Measurements from ENCODE around the gene TMEM131. TPM values are rescaled to one million over a fixed set of nuclear protein-coding genes. Genes with fewer than 3 reads are reported as not detected.
"Not testable (repeated sequence)": the region's sequence is repeated elsewhere in the genome, so short reads cannot be mapped to it uniquely, and the experiment has no call there.

TMEM131 gene
- total and polyA plus RNA-seq, 2 donors = 11.4 to 15.6 TPM

DNA sequence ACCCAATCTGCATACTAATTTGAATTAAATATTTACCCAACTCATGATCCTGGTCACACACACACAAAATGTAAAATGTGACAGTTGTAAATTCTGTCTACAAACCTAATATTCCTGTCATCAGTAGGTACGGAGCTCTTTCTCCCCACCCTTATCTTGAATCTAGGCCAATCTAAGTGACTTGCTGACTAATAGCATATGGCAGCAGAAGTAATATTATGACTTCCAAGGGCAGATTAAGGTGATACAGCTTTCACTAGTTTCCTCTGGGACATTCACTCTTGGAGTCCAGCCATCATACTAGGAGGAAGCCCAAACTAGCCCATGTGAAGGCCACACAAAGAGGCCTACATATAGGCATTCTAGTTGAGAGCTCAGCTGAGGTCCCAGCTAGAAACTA, 89.4 kb downstream of the TMEM131 start:
- DNase-seq (ENCODE audit: low read depth in 6 of 9, low spot score in 9 of 9) = no peak
- Histone ChIP-seq H3K27me3 (ENCODE audit: control insufficient read depth in 2 of 2, insufficient read depth in 1 of 2, low read length in 1 of 2) (no peaks in the 10 kb centered on the region), H3K4me3 (ENCODE audit: low read length in 2 of 2) (no peak overlapping the region), H3K9me3 (ENCODE audit: control insufficient read depth in 2 of 2, insufficient read depth in 1 of 2, low read length in 1 of 2) (no peaks in the 10 kb centered on the region), H3K4me1 (ENCODE audit: control insufficient read depth in 2 of 2, insufficient read depth in 2 of 2, low read length in 2 of 2) (peaks cover 0 to 3% of the 10 kb centered on the region in 2 donors), H3K27ac (ENCODE audit: low read depth in 1 of 2, low read length in 1 of 2) (no peak overlapping the region), H3K36me3 (ENCODE audit: control insufficient read depth in 2 of 2, insufficient read depth in 2 of 2, low read length in 1 of 2) (peaks cover 3 to 4% of the 10 kb centered on the region in 2 donors)
- WGBS = 96% methylated on average over 1 of the region's 1 CpG

DNA sequence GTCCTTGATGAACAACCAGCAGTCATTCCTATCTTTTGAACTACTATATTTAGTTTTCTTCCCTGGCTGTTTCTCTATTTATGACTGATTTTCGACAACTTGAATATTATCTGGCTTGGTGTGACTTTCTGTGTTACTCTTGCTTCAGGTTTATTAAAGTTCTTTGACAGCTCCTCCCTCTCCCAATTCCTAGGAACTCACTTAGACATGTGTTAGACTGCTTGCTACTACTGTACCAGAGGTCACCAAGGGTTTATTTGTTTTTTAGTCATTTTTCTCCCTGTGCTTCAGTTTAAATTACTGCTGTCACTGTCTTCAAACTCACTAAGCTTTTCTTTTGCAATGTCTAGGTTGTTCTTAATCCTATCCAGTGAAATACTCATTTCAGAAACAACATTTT, 90.5 kb downstream of the TMEM131 start:
- Histone ChIP-seq H3K27me3 (ENCODE audit: control insufficient read depth in 2 of 2, insufficient read depth in 1 of 2, low read length in 1 of 2) (no peaks in the 10 kb centered on the region), H3K27ac (ENCODE audit: low read depth in 1 of 2, low read length in 1 of 2) (no peak overlapping the region), H3K36me3 (ENCODE audit: control insufficient read depth in 2 of 2, insufficient read depth in 2 of 2, low read length in 1 of 2) (peaks cover 3 to 4% of the 10 kb centered on the region in 2 donors), H3K9me3 (ENCODE audit: control insufficient read depth in 2 of 2, insufficient read depth in 1 of 2, low read length in 1 of 2) (no peaks in the 10 kb centered on the region), H3K4me1 (ENCODE audit: control insufficient read depth in 2 of 2, insufficient read depth in 2 of 2, low read length in 2 of 2) (peaks cover 0 to 3% of the 10 kb centered on the region in 2 donors), H3K4me3 (ENCODE audit: low read length in 2 of 2) (no peak overlapping the region)
- WGBS = 97% methylated on average over 1 of the region's 1 CpG
- DNase-seq (ENCODE audit: low read depth in 6 of 9, low spot score in 9 of 9) = no peak

DNA sequence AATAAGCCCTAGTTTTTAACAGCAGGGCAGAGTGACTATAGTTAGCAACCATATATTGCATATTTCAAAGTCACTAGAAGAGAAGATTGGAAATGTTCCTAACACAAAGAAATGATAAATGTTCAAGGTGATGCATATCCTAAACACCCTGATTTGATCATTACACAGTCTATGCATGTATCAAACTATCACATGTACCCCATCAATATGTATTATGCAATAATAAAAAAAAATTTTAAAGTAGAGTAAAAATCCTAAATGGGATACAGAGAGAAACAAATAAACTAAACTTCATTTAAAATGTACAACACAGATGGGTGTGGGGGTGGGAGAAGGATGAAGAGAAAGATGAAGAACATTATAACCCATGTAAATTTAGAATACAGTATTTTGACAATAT, 93.9 kb downstream of the TMEM131 start:
- no peak overlapping the region for H3K27ac ChIP-seq (ENCODE audit: low read depth in 1 of 2, low read length in 1 of 2)
- no peaks in the 10 kb centered on the region for H3K4me1 ChIP-seq (ENCODE audit: control insufficient read depth in 2 of 2, insufficient read depth in 2 of 2, low read length in 2 of 2)
- peaks cover 0 to 3% of the 10 kb centered on the region in 2 donors for H3K36me3 ChIP-seq (ENCODE audit: control insufficient read depth in 2 of 2, insufficient read depth in 2 of 2, low read length in 1 of 2)
- no peaks in the 10 kb centered on the region for H3K9me3 ChIP-seq (ENCODE audit: control insufficient read depth in 2 of 2, insufficient read depth in 1 of 2, low read length in 1 of 2)
- no peak for DNase-seq (ENCODE audit: low read depth in 6 of 9, low spot score in 9 of 9)
- H3K4me3 ChIP-seq (ENCODE audit: low read length in 2 of 2) = no peak overlapping the region
- no peaks in the 10 kb centered on the region for H3K27me3 ChIP-seq (ENCODE audit: control insufficient read depth in 2 of 2, insufficient read depth in 1 of 2, low read length in 1 of 2)

DNA sequence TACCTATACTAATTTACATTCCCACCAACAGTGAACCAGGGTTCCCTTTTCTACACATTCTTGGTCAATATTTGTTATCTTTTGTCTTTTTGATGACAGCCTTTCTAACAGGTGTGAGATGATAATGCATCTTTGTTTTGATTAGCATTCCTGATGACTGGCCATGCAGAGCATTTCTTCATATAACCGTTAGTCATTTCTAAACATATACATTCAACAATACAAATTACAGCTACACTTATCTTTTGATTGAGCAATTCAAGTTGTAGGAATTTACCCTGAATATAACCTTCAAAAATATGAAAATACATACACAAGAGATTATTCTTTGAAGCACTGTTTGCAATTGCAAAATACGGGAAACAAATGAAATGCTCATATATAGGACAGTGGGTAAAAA, 94.9 kb downstream of the TMEM131 start:
- H3K4me1 ChIP-seq (ENCODE audit: control insufficient read depth in 2 of 2, insufficient read depth in 2 of 2, low read length in 2 of 2) = no peaks in the 10 kb centered on the region
- H3K27ac ChIP-seq (ENCODE audit: low read depth in 1 of 2, low read length in 1 of 2) = no peak overlapping the region
- no peaks in the 10 kb centered on the region for H3K9me3 ChIP-seq (ENCODE audit: control insufficient read depth in 2 of 2, insufficient read depth in 1 of 2, low read length in 1 of 2)
- H3K36me3 ChIP-seq (ENCODE audit: control insufficient read depth in 2 of 2, insufficient read depth in 2 of 2, low read length in 1 of 2) = no peaks in the 10 kb centered on the region
- WGBS = 70% methylated on average over 2 of the region's 2 CpGs
- no peaks in the 10 kb centered on the region for H3K27me3 ChIP-seq (ENCODE audit: control insufficient read depth in 2 of 2, insufficient read depth in 1 of 2, low read length in 1 of 2)
- no peak overlapping the region for H3K4me3 ChIP-seq (ENCODE audit: low read length in 2 of 2)
- no peak for DNase-seq (ENCODE audit: low read depth in 6 of 9, low spot score in 9 of 9)

DNA sequence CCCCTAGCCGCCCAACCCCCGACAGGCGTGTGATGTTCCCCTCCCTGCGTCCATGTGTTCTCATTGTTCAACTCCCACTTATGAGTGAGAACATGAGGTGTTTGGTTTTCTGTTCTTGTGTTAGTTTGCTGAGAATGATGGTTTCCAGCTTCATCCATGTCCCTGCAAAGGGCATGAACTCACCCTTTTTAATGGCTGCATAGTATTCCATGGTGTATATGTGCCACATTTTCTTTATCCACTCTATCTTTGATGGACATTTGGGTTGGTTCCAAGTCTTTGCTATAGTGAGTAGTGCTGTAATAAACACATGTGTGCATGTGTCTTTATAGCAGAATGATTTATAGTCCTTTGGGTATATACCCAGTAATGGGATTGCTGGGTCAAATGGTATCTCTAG, 102.7 kb downstream of the TMEM131 start:
- not testable (repeated sequence) for H3K4me3 ChIP-seq (ENCODE audit: low read length in 2 of 2); H3K4me1 ChIP-seq (ENCODE audit: control insufficient read depth in 2 of 2, insufficient read depth in 2 of 2, low read length in 2 of 2); H3K36me3 ChIP-seq (ENCODE audit: control insufficient read depth in 2 of 2, insufficient read depth in 2 of 2, low read length in 1 of 2); H3K27me3 ChIP-seq (ENCODE audit: control insufficient read depth in 2 of 2, insufficient read depth in 1 of 2, low read length in 1 of 2); H3K27ac ChIP-seq (ENCODE audit: low read depth in 1 of 2, low read length in 1 of 2); H3K9me3 ChIP-seq (ENCODE audit: control insufficient read depth in 2 of 2, insufficient read depth in 1 of 2, low read length in 1 of 2); DNase-seq (ENCODE audit: low read depth in 6 of 9, low spot score in 9 of 9)
- WGBS = 96% methylated on average over 4 of the region's 4 CpGs

DNA sequence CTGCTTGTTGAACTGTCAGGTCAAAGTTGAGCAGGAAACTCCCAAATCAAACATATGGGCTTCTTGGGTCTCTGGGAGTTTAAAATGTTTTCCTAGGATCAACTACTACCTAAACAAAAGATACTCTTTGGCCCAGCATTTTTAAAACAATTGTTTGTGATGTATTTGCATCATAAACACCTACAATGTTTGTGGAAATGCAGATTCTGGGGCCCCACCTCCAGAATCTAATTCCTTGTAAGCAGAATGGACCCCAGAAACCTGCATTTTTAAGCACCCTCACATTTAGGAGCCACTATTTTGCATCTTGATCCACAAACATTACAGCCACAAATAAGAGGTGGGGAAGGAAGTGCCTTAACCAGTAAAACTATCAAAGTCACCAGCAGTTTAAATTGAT, 104.1 kb downstream of the TMEM131 start:
- Histone ChIP-seq H3K9me3 (ENCODE audit: control insufficient read depth in 2 of 2, insufficient read depth in 1 of 2, low read length in 1 of 2) (peaks cover 3 to 8% of the 10 kb centered on the region in 2 donors), H3K36me3 (ENCODE audit: control insufficient read depth in 2 of 2, insufficient read depth in 2 of 2, low read length in 1 of 2) (peaks cover 8% of the 10 kb centered on the region in 2 donors), H3K4me3 (ENCODE audit: low read length in 2 of 2) (no peak overlapping the region), H3K4me1 (ENCODE audit: control insufficient read depth in 2 of 2, insufficient read depth in 2 of 2, low read length in 2 of 2) (no peaks in the 10 kb centered on the region), H3K27ac (ENCODE audit: low read depth in 1 of 2, low read length in 1 of 2) (no peak overlapping the region), H3K27me3 (ENCODE audit: control insufficient read depth in 2 of 2, insufficient read depth in 1 of 2, low read length in 1 of 2) (no peaks in the 10 kb centered on the region)
- no peak for DNase-seq (ENCODE audit: low read depth in 6 of 9, low spot score in 9 of 9)

DNA sequence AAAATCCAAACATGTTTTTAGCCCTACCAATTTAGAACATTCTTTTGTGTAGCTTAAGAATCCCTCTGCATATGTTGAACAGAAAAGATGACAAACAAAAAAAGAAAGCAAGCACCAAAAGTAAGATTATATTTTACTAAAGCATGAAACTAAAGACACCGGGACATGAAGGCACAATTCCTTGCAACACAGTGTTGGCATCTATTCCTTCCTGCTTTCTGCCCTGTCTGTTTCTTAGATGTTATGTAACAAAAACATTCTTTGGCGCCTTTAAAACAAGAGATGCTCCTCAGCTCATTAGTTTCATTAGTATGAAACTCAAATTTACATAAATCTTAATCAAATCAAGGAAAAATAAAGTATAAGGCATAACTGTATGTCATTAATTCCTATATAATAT, 106.6 kb downstream of the TMEM131 start:
- Histone ChIP-seq H3K4me1 (ENCODE audit: control insufficient read depth in 2 of 2, insufficient read depth in 2 of 2, low read length in 2 of 2) (no peaks in the 10 kb centered on the region), H3K27me3 (ENCODE audit: control insufficient read depth in 2 of 2, insufficient read depth in 1 of 2, low read length in 1 of 2) (no peaks in the 10 kb centered on the region), H3K4me3 (ENCODE audit: low read length in 2 of 2) (no peak overlapping the region), H3K36me3 (ENCODE audit: control insufficient read depth in 2 of 2, insufficient read depth in 2 of 2, low read length in 1 of 2) (peaks cover 13 to 14% of the 10 kb centered on the region in 2 donors), H3K9me3 (ENCODE audit: control insufficient read depth in 2 of 2, insufficient read depth in 1 of 2, low read length in 1 of 2) (peaks cover 7 to 12% of the 10 kb centered on the region in 2 donors), H3K27ac (ENCODE audit: low read depth in 1 of 2, low read length in 1 of 2) (no peak overlapping the region)
- WGBS = 95% methylated on average over 2 of the region's 2 CpGs
- DNase-seq (ENCODE audit: low read depth in 6 of 9, low spot score in 9 of 9) = no peak

DNA sequence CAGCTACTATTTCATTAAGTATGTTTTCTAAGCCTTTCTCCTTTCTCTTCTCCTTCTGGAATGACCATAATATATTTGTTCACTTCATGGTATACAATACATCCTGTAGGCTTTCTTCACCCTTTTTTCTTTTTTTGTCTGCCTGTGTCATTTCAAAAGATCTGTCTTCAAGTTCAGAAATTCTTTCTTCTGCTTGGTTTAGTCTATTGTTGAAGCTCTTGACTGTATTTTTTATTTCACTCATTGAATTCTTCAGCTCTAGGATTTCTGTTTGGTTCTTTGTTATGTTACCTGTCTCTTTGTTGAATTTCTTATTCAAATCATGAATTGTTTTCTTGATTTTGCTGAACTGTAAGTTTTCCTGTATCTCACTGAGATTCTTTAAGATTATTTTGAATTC, 109.9 kb downstream of the TMEM131 start:
- Histone ChIP-seq H3K36me3 (ENCODE audit: control insufficient read depth in 2 of 2, insufficient read depth in 2 of 2, low read length in 1 of 2) (peaks cover 13 to 14% of the 10 kb centered on the region in 2 donors), H3K4me1 (ENCODE audit: control insufficient read depth in 2 of 2, insufficient read depth in 2 of 2, low read length in 2 of 2) (peaks cover 2 to 7% of the 10 kb centered on the region in 2 donors), H3K4me3 (ENCODE audit: low read length in 2 of 2) (no peak overlapping the region), H3K27me3 (ENCODE audit: control insufficient read depth in 2 of 2, insufficient read depth in 1 of 2, low read length in 1 of 2) (no peaks in the 10 kb centered on the region), H3K27ac (ENCODE audit: low read depth in 1 of 2, low read length in 1 of 2) (no peak overlapping the region), H3K9me3 (ENCODE audit: control insufficient read depth in 2 of 2, insufficient read depth in 1 of 2, low read length in 1 of 2) (peaks cover 7 to 12% of the 10 kb centered on the region in 2 donors)
- no peak for DNase-seq (ENCODE audit: low read depth in 6 of 9, low spot score in 9 of 9)

DNA sequence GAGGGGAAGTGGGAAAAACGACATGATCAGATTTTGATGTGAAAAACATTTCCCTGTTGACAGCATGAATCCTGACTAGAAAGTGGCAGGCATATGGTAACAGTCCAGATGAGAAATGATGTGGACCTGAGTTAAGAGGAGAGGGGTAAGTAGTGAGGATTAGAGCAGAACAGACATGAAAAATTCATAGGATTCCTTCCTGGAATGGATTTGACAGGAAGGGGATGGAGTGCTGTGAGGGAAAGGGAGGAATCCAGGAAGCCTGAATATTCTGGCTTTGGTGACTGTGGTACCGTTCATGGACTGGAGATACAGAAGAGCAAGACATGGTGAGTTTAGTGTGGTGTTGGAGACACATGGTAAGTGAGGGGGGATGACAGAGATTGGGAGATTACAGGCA, 115.4 kb downstream of the TMEM131 start:
- Histone ChIP-seq H3K27me3 (ENCODE audit: control insufficient read depth in 2 of 2, insufficient read depth in 1 of 2, low read length in 1 of 2) (no peaks in the 10 kb centered on the region), H3K27ac (ENCODE audit: low read depth in 1 of 2, low read length in 1 of 2) (peak overlapping the region in 1 of 2 donors; percentile 35), H3K36me3 (ENCODE audit: control insufficient read depth in 2 of 2, insufficient read depth in 2 of 2, low read length in 1 of 2) (no peaks in the 10 kb centered on the region), H3K4me1 (ENCODE audit: control insufficient read depth in 2 of 2, insufficient read depth in 2 of 2, low read length in 2 of 2) (peaks cover 7 to 13% of the 10 kb centered on the region in 2 donors), H3K4me3 (ENCODE audit: low read length in 2 of 2) (no peak overlapping the region), H3K9me3 (ENCODE audit: control insufficient read depth in 2 of 2, insufficient read depth in 1 of 2, low read length in 1 of 2) (no peaks in the 10 kb centered on the region)
- DNase-seq (ENCODE audit: low read depth in 6 of 9, low spot score in 9 of 9) = no peak
- WGBS = 92% methylated on average over 2 of the region's 2 CpGs

DNA sequence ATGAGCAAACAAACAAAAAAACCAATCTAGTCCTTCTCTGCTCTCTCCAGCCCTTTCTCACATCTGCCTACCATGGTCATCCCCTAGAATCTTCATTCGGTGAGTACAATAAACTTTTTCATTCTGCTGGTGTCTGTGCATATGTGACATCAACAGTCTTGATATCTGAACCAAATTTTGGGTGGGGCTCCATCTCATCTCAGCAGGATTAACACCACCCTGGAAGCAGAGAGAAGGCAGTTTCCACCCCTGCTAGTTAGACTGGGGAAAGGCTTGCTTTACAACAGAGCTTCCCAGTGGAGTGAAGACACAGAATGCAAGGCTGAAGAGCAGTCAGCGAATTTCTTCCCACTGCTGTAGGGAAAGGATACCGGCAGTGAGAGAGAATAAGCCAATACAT, 116.9 kb downstream of the TMEM131 start:
- H3K4me1 ChIP-seq (ENCODE audit: control insufficient read depth in 2 of 2, insufficient read depth in 2 of 2, low read length in 2 of 2) = peaks cover 7 to 13% of the 10 kb centered on the region in 2 donors
- no peaks in the 10 kb centered on the region for H3K36me3 ChIP-seq (ENCODE audit: control insufficient read depth in 2 of 2, insufficient read depth in 2 of 2, low read length in 1 of 2)
- no peak for DNase-seq (ENCODE audit: low read depth in 6 of 9, low spot score in 9 of 9)
- H3K4me3 ChIP-seq (ENCODE audit: low read length in 2 of 2) = no peak overlapping the region
- no peak overlapping the region for H3K27ac ChIP-seq (ENCODE audit: low read depth in 1 of 2, low read length in 1 of 2)
- WGBS = 98% methylated on average over 3 of the region's 3 CpGs
- H3K27me3 ChIP-seq (ENCODE audit: control insufficient read depth in 2 of 2, insufficient read depth in 1 of 2, low read length in 1 of 2) = no peaks in the 10 kb centered on the region
- H3K9me3 ChIP-seq (ENCODE audit: control insufficient read depth in 2 of 2, insufficient read depth in 1 of 2, low read length in 1 of 2) = no peaks in the 10 kb centered on the region

All from thymus (tissue), 11 donors.